ENCODE data around the gene STON2. TPM values are rescaled to one million over a fixed set of nuclear protein-coding genes. Genes with fewer than 3 reads are reported as not detected.
A peak's percentile ranks its signal among the peaks of the same experiment; 100 is the strongest.

Gene STON2
- total RNA-seq, 2 experiments from 2014 or later: not detected

DNA sequence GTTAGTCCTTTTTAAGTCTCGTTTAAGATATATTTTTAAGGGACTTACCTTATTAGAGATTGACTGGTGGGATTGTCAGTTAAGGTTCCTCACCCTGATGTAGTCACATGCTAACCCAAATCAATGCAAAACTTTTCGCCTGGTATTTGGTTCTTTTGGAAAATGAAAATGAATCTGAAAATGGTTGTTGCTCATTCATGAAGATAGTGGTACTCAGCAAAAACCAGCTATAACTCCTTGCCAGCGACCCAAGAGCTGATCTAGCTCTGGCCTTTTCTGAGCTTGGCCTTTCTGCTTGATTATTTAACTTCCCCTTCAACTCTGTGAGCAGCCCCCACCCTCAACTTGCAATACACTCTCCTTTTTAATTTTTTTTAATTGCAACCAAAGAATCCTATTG is 94.4 kb downstream of the STON2 start:
- Histone ChIP-seq H3K36me3 (ENCODE audit: insufficient read depth, low read length) (no peaks in the 10 kb centered on the region), H3K4me3 (ENCODE audit: low read length) (no peak overlapping the region), H3K9me3 (ENCODE audit: control insufficient read depth in 1 of 2, insufficient read depth in 1 of 2, low read length in 2 of 2) (no peaks in the 10 kb centered on the region), H3K27ac (ENCODE audit: low read depth in 1 of 2, low read length in 2 of 2) (no peak overlapping the region), H3K27me3 (ENCODE audit: control insufficient read depth in 1 of 2, insufficient read depth in 2 of 2, low read length in 2 of 2) (no peaks in the 10 kb centered on the region), H3K4me1 (ENCODE audit: insufficient read depth, low read length) (no peaks in the 10 kb centered on the region)
- CTCF ChIA-PET: no interaction called here
- intact Hi-C loops (cut with DNase I, micrococcal nuclease): no loop called here
- DNase-seq: no peak
- no peaks in the 10 kb centered on the region for H3K4me1 Mint-ChIP-seq (ENCODE audit: low read depth)
- H3K27ac Mint-ChIP-seq: no peak overlapping the region
- H3K4me3 Mint-ChIP-seq: no peak overlapping the region
- no peaks in the 10 kb centered on the region for H3K9me3 Mint-ChIP-seq
- H3K36me3 Mint-ChIP-seq (ENCODE audit: low read depth): no peaks in the 10 kb centered on the region
- POLR2A ChIA-PET: interaction anchor here (0.6 kb wide), 1 partner anchor 197 kb away, joined by 3 read pairs; no protein-coding TSS in a partner anchor
- ATAC-seq (ENCODE audit: poor library complexity): no peak
- TF ChIP-seq CTCF (IDR thresholded peaks at IDR 0.05): no peak
- no peaks in the 10 kb centered on the region for H3K27me3 Mint-ChIP-seq

DNA sequence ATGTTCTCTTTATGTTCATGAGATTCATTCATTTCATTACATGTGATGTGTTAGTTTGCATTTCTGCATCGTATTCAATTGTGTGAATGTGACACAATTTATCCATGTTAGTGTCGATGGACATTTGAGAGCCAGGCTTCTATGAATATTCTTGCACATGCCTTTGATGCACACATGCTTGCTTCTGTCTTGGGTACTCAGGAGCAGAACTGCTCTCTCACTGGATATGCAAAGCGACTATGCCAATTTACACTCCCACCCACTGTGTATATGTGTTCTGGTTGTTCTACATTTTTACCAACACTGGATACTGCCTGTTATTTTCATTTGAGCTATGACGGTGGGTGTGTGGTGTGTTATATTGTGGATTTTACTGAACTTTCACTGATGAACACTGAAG is 95.1 kb downstream of the STON2 start:
- POLR2A ChIA-PET: no interaction called here
- Histone ChIP-seq H3K27me3 (ENCODE audit: control insufficient read depth in 1 of 2, insufficient read depth in 2 of 2, low read length in 2 of 2) (no peaks in the 10 kb centered on the region), H3K4me3 (ENCODE audit: low read length) (no peak overlapping the region), H3K9me3 (ENCODE audit: control insufficient read depth in 1 of 2, insufficient read depth in 1 of 2, low read length in 2 of 2) (no peaks in the 10 kb centered on the region), H3K27ac (ENCODE audit: low read depth in 1 of 2, low read length in 2 of 2) (no peak overlapping the region), H3K36me3 (ENCODE audit: insufficient read depth, low read length) (no peaks in the 10 kb centered on the region), H3K4me1 (ENCODE audit: insufficient read depth, low read length) (no peaks in the 10 kb centered on the region)
- no peak for TF ChIP-seq CTCF (IDR thresholded peaks at IDR 0.05)
- DNase-seq (no peak), ATAC-seq (ENCODE audit: poor library complexity) (no peak)
- no peaks in the 10 kb centered on the region for H3K9me3 Mint-ChIP-seq
- no peak overlapping the region for H3K27ac Mint-ChIP-seq
- no peaks in the 10 kb centered on the region for H3K4me1 Mint-ChIP-seq (ENCODE audit: low read depth)
- intact Hi-C loops (cut with DNase I, micrococcal nuclease): no loop called here
- CTCF ChIA-PET: no interaction called here
- H3K27me3 Mint-ChIP-seq: no peaks in the 10 kb centered on the region
- H3K36me3 Mint-ChIP-seq (ENCODE audit: low read depth): no peaks in the 10 kb centered on the region
- no peak overlapping the region for H3K4me3 Mint-ChIP-seq

- H3K9me3 Mint-ChIP-seq: no peaks in the 10 kb centered on the region
- H3K27ac ChIP-seq (ENCODE audit: low read depth in 1 of 2, low read length in 2 of 2): no peak overlapping the region
- no peak for TF ChIP-seq CTCF (IDR thresholded peaks at IDR 0.05)
- H3K9me3 ChIP-seq (ENCODE audit: control insufficient read depth in 1 of 2, insufficient read depth in 1 of 2, low read length in 2 of 2): no peaks in the 10 kb centered on the region
- H3K27me3 ChIP-seq (ENCODE audit: control insufficient read depth in 1 of 2, insufficient read depth in 2 of 2, low read length in 2 of 2): no peaks in the 10 kb centered on the region
- H3K4me1 Mint-ChIP-seq (ENCODE audit: low read depth): no peaks in the 10 kb centered on the region
- H3K4me3 Mint-ChIP-seq: no peak overlapping the region
- intact Hi-C loops (cut with DNase I, micrococcal nuclease): no loop called here
- no peaks in the 10 kb centered on the region for H3K36me3 ChIP-seq (ENCODE audit: insufficient read depth, low read length)
- H3K36me3 Mint-ChIP-seq (ENCODE audit: low read depth): no peaks in the 10 kb centered on the region
- no peak overlapping the region for H3K4me3 ChIP-seq (ENCODE audit: low read length)
- ChIA-PET CTCF (no interaction called here), POLR2A (no interaction called here)
- no peaks in the 10 kb centered on the region for H3K27me3 Mint-ChIP-seq
- no peak overlapping the region for H3K27ac Mint-ChIP-seq
- ATAC-seq (ENCODE audit: poor library complexity) (no peak), DNase-seq (peak in 3 of 14 experiments; percentile 2 to 47 (median 35))
- no peaks in the 10 kb centered on the region for H3K4me1 ChIP-seq (ENCODE audit: insufficient read depth, low read length)
Observed at GRCh38 chr14:81303258-81303935, 96.7 kb downstream of the STON2 start.
